SK-N-DZ (cell line): Measurements from ENCODE around the gene METRNL.

ENCODE experiments used
- DNase-seq: peaks from one replicate; pipeline ENCODE4 v3.0.0-alpha.2; 2015; ENCODE audit warnings: low spot score

METRNL gene

GRCh38 chr17:83091257-83092141, 12.1 kb downstream of the METRNL start:
- DNase-seq: no peak

DNA sequence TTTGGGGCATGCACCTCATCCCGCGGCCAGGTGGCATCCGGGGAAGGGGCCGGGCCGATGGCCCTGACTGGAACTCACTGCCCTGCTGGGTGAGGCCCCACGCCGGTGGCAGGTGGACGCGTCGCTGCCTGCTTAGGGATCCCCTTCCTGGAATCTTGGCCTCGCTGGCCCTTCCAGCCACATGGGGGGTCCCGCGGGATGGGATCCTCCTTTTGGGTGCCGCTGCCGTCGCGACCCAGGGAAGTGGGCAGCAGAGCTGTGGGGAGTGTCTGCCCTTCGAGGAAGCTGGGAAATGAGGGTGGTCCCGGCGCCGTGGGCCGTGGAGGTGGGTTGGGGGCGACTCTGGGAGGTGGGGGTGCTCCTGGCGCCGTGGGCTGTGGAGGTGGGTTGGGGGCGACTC, 12.8 kb downstream of the METRNL start:
- no peak for DNase-seq

- no peak for DNase-seq
Observed at GRCh38 chr17:83092931-83093330, 13.5 kb downstream of the METRNL start.

DNA sequence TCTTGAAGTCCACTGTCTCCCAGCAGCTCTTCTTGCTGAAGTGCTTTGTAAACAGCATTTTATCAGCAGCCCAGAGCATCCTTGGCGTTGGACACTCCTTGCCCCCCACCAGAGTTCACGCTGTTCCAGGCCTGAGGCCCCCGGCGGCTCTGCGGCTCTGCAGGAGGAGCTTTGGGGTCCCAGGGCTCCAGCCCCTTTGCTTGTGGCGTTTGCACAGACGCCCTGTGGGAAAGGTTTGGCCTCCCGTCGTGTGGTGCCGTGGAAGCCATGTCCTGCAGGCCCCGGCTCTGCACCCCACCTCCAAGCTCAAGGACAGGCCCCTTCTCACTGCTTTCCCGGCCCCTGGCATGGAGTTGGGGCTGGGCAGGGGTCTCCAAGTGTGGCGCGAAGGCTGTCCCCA, 14.1 kb downstream of the METRNL start:
- no peak for DNase-seq

- DNase-seq: no peak
Observed at GRCh38 chr17:83094291-83094690, 14.9 kb downstream of the METRNL start.

DNA sequence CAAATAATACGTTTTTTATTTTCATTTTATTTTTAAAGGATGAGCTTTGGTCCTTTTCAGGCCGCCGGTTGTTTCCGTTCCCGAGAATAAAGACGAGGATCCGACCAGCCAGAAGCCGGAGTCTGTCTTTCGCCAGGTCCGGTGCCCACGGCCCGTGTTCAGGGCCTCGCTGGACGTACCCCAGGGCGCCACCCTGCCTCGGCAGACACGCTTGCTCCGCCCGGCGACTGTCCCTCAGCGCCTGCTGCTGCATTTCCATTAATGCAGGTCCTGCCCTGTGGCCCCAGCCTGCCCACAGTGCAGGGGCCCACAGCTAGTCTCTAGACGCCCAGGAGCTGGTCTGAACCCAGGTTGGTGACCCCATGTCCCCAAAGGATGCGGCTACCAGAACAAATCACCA, 15.6 kb downstream of the METRNL start:
- no peak for DNase-seq

- DNase-seq: no peak
Observed at GRCh38 chr17:83096401-83097224, 17.2 kb downstream of the METRNL start.

DNA sequence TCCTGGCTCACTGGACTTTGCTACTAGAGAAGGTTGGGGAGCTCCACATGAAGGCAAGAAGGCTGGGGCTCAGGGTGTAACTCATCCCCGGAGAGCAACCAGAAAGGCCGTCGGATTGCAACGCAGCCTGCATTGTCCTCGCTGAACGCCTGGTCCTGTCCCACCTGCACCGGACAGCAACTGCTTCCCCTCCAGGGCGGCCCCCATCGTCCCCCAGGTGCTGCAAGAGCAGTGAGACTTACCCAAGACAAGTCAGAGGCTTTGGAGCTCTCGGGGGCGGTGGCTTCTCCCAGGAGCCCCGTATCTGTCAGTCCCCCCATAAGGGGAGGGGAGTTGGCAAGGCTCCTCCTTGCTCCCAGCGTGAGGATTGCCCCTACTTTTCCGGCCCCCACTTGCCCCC, 18.4 kb downstream of the METRNL start:
- no peak for DNase-seq

DNA sequence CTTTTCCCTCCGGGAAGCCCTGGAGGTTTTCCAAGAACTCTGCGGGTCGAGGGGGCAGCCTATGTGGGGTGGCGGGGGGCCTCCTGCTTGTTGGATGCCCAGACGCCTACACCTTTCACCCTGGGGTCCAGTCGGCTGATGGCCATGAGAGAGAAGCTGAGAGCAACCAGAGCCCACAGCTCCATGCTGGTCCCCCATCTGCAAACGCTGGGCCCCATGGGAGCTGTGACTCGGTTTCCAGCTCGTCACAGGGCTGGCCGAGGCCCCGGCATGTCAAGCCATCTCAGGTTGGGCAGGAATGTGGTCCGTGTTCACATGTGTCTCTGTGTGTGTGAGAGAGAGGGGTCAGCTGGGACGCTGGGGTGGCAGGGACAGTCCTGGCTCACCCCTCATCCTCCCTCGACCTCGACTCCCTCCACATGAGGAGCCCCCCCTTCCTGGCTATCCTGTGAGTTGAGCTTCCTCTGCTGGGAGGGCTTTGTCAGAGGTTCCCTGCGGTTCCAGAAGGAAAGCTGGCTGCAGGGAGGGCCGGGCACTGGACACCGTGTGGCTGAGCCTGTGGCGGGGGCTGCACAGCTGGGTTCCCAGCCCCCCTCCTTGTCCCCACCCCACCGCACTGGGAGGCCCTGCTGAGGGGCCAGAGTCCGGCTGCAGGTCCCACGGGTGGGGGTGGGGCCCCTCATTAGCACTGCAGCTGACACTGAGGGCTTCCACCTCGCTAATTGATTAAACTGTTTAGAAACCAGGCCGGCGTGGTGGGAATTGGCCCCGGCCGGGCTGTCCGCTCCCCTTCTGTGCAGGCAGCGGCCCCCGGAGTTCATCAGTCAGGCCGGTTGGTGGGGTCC, 19.1 kb downstream of the METRNL start:
- DNase-seq: no peak

DNA sequence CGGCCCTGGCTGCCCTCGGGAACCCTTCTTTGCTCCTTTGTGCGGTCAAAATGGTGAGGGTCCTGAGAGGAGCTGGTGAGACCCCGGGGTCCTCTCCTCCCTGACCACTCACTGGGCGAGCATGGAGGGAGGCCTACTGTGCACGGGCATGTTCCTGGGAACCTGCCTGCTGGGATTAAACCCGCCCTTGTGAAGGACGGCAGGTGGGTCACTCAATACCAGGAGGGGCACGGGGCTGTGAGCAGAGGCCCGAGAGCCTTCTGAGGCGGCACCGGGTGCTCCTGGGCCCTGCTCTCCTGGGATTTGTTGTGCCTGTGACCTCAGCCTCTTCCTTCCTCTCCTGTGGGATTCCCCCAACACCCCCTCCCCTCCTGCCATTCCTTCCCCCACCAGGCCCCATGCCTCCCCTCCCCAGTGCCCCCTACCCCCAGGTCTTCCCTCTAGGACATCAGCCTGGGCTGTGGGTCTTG, 19.7 kb downstream of the METRNL start:
- DNase-seq: no peak

GRCh38 chr17:83099570-83100181, 20.3 kb downstream of the METRNL start:
- DNase-seq: no peak

GRCh38 chr17:83100220-83100852, 20.9 kb downstream of the METRNL start:
- DNase-seq: no peak

DNA sequence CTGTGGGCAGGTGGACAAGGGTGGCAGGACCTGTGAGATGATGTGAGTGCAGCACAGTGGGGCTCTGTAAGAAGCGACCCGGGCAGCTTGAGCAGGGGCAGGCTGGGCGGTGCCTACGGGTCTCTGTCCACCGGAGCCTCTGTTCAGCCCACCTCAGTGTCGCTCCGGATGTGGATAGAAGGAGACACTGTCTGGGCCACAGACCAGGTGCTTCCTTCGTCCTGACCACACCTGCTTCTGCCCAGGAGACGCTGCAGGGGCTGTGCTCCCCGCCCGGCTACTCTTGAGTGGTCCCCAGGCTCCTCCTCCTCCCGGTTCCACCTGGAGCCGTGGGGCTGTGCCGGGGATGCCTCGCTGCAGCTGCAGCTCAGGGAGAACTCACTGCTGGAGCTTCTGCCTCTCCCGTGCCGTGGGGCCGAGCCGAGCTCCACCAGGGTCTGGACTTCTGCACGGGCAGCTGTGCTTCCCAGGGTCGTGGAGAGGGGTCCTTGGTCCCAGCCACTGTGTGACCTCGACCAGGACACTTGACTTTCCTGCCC, 21.5 kb downstream of the METRNL start:
- DNase-seq: no peak

- DNase-seq: no peak
Observed at GRCh38 chr17:83101805-83102480, 22.5 kb downstream of the METRNL start.

DNA sequence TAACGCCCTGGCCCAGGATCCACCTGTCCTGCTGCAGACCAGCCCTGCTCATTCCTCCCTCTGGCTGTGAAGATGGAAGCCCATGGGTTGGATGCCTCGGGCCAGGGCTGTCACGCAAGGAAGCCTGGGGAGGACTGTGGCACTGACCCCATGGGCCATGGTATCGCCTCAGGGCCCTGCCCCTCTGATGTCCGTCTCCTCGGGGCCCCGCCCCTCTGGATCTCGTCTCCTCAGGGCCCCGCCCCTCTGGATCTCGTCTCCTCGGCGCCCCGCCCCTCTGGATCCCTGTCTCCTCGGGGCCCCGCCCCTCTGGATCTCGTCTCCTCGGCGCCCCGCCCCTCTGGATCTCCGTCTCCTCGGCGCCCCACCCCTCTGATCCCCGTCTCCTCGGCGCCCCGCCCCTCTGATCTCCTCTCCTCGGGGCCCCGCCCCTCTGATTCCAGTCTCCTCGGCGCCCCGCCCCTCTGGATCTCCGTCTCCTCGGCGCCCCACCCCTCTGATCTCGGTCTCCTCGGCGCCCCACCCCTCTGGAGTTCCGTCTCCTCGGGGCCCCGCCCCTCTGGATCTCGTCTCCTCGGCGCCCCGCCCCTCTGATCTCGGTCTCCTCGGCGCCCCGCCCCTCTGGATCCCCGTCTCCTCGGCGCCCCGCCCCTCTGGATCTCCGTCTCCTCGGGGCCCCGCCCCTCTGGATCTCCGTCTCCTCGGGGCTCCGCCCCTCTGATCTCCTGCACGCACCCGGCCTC, 24.0 kb downstream of the METRNL start:
- no peak for DNase-seq

- no peak for DNase-seq
Observed at GRCh38 chr17:83103943-83104311, 24.5 kb downstream of the METRNL start.

DNA sequence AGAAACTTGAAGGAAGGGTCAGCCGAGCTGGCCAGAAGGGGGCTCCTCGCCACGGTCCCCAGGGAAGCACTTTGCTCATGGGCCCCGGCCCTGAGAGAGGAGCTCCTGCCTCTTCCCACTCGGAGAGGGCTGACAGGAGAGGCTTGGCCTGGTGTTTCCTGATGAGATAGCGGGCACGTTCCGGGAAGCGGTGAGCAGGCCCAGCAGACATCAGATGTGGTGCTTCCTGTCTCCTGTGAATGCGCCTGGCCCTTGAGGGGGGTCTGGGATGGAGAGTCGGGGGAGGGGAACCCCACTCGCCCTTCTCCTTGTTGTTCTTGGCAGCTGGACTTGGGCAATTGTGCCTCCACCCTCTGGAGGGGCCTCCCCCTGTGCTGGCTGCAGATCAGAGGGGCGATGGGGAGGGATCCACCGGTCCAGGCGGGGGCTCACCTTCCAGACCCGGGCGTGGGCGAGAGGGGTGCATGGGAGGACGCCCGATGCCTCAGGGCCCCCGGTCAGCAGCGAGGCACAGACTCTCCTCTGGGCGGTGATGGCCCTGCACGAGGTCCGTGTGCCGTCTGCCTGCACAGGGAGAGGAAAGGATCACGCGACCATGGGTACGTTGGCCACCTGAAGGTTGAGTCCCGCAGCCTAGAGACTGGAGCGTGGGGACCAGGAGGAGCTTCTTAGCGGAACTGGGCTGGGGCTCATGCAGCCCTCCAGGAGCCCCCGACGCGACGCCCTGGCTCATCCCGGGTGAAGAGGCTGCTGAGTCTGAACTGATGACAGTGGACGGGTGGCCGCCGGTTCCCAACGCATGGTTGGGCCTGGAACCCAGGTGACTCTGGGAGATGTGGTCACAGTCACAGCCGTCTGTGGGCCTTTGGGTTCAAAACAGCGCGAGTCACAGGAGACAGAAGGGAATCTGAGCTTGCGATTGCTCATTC, 25.4 kb downstream of the METRNL start:
- DNase-seq: no peak

GRCh38 chr17:83105512-83105911, 26.1 kb downstream of the METRNL start:
- DNase-seq: no peak
